Esophagus (tissue), 2 donors: Measurements from ENCODE around the gene MCOLN1. TPM values are rescaled to one million over a fixed set of nuclear protein-coding genes. Genes with fewer than 3 reads are reported as not detected.

Experiments used
- H3K27ac ChIP-seq, 2 donors: one replicate each; pipeline ENCODE4 v1.5.1; 2013; ENCODE audit warnings: low read depth in 2 of 2, mild to moderate bottlenecking in 2 of 2, inconsistent platforms in 1 of 2, low read length in 1 of 2, moderate library complexity in 1 of 2
- H3K27me3 ChIP-seq, 2 donors: one replicate each; pipeline ENCODE4 v1.6.1; 2013; ENCODE audit warnings: low read length in 2 of 2, control low read depth in 1 of 2, mild to moderate bottlenecking in 1 of 2; ENCODE audit not compliant: insufficient read depth in 2 of 2, control insufficient read depth in 1 of 2
- H3K36me3 ChIP-seq, 2 donors: one replicate each; pipeline ENCODE4 v1.6.1; 2013; ENCODE audit warnings: low read length in 1 of 2; ENCODE audit not compliant: control insufficient read depth in 2 of 2, insufficient read depth in 2 of 2
- H3K4me1 ChIP-seq, 2 donors: one replicate each; pipeline ENCODE4 v1.6.1; 2013; ENCODE audit warnings: low read length in 1 of 2; ENCODE audit not compliant: control insufficient read depth in 2 of 2, insufficient read depth in 2 of 2
- H3K4me3 ChIP-seq, 2 donors: one replicate each; pipeline ENCODE4 v1.5.1; 2013; ENCODE audit warnings: low read length in 2 of 2, mild to moderate bottlenecking in 2 of 2, low read depth in 1 of 2, moderate library complexity in 1 of 2
- H3K9me3 ChIP-seq, 2 donors: one replicate each; pipeline ENCODE4 v1.6.1; 2013; ENCODE audit warnings: mild to moderate bottlenecking in 2 of 2, low read depth in 1 of 2, low read length in 1 of 2, moderate library complexity in 1 of 2; ENCODE audit not compliant: control insufficient read depth in 2 of 2, insufficient read depth in 1 of 2
- WGBS, 2 donors: extraction: QIAGEN DNeasy Blood & Tissue Kit; methylation state at CpG; one replicate each; pipeline ENCODE4 v1.1.7; 2013; 5-methylcytosine and 5-hydroxymethylcytosine counted together
- polyA plus RNA-seq, 2 donors: library from polyadenylated mRNA; stranded (reverse); fragments of 200-250 nt; gene quantifications; one replicate each; pipeline ENCODE4 v1.2.3, GENCODE V29; 2013
- donor health status: healthy with polysubstance abuse.
- donor health status: Bipolar disorder and iron deficiency.

Gene MCOLN1
- polyA plus RNA-seq, 2 donors: 13.4 to 17.2 TPM

DNA sequence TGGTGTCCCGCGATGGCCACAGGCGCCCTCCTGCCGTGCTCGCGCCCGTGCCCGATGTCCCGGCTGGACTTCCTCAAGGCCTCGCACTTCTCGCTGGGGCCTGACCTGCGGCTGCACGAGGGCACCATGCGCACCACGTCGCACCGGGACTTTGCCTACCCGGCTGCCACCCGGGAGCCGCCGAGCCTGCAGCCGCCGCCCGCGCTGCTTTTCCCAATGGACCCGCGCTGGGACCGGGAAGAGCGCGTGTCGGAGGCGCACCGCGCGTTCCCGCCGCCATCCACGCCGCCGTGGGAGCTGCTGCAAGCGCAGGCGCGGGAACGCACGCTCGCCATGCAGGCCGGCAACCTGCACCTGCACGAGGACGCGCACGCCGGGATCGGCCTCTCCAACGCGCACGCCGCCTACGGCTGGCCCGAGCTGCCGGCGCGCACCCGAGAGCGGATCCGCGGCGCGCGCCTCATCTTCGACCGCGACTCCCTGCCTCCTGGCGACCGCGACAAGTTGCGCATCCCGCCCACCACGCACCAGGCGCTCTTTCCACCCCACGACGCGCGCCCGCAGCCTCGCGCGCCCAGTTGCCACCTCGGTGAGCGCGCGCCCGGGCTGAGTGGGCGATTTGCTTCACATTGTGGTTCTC, 21.5 kb upstream of the MCOLN1 start:
- Histone ChIP-seq H3K4me1 (peaks cover 3 to 5% of the 10 kb centered on the region in 2 donors), H3K27ac (no peak overlapping the region), H3K9me3 (peaks cover 0 to 2% of the 10 kb centered on the region in 2 donors), H3K4me3 (peak overlapping the region; percentile 23 to 40), H3K27me3 (no peaks in the 10 kb centered on the region), H3K36me3 (no peaks in the 10 kb centered on the region)
- 3% methylated on average over 85 to 93 of the region's 93 CpGs for WGBS, 2 donors

GRCh38 chr19:7502552-7502951, 19.9 kb upstream of the MCOLN1 start:
- Histone ChIP-seq H3K27me3 (no peaks in the 10 kb centered on the region), H3K27ac (no peak overlapping the region), H3K4me3 (no peak overlapping the region), H3K4me1 (peaks cover 7 to 9% of the 10 kb centered on the region in 2 donors), H3K36me3 (no peaks in the 10 kb centered on the region), H3K9me3 (peaks cover 0 to 2% of the 10 kb centered on the region in 2 donors)
- 47 to 70% methylated on average over 2 of the region's 2 CpGs for WGBS, 2 donors

- H3K4me1 ChIP-seq: peaks cover 7 to 9% of the 10 kb centered on the region in 2 donors
- H3K4me3 ChIP-seq: no peak overlapping the region
- peaks cover 0 to 2% of the 10 kb centered on the region in 2 donors for H3K9me3 ChIP-seq
- WGBS, 2 donors: 82 to 87% methylated on average over 6 of the region's 6 CpGs
- no peaks in the 10 kb centered on the region for H3K27me3 ChIP-seq
- no peak overlapping the region for H3K27ac ChIP-seq
- H3K36me3 ChIP-seq: no peaks in the 10 kb centered on the region
These were observed 17.7 kb upstream of the MCOLN1 start for GRCh38 chr19:7504684-7505083.

GRCh38 chr19:7505288-7505681, 17.1 kb upstream of the MCOLN1 start:
- no peak overlapping the region for H3K27ac ChIP-seq
- peaks cover 0 to 2% of the 10 kb centered on the region in 2 donors for H3K9me3 ChIP-seq
- H3K27me3 ChIP-seq: no peaks in the 10 kb centered on the region
- H3K4me1 ChIP-seq: peaks cover 7 to 9% of the 10 kb centered on the region in 2 donors
- WGBS, 2 donors: 34 to 51% methylated on average over 19 of the region's 19 CpGs
- no peaks in the 10 kb centered on the region for H3K36me3 ChIP-seq
- no peak overlapping the region for H3K4me3 ChIP-seq

GRCh38 chr19:7505682-7506384, 16.6 kb upstream of the MCOLN1 start:
- 3 to 8% methylated on average over 22 to 33 of the region's 33 CpGs for WGBS, 2 donors
- no peaks in the 10 kb centered on the region for H3K36me3 ChIP-seq
- H3K27ac ChIP-seq: peak overlapping the region in 1 of 2 donors; percentile 18
- no peaks in the 10 kb centered on the region for H3K27me3 ChIP-seq
- peaks cover 4 to 9% of the 10 kb centered on the region in 2 donors for H3K4me1 ChIP-seq
- no peak overlapping the region for H3K4me3 ChIP-seq
- peaks cover 0 to 2% of the 10 kb centered on the region in 2 donors for H3K9me3 ChIP-seq

GRCh38 chr19:7506385-7507328, 15.8 kb upstream of the MCOLN1 start:
- Histone ChIP-seq H3K36me3 (no peaks in the 10 kb centered on the region), H3K9me3 (peaks cover 0 to 2% of the 10 kb centered on the region in 2 donors), H3K27ac (peak overlapping the region in 1 of 2 donors; percentile 18), H3K27me3 (no peaks in the 10 kb centered on the region), H3K4me1 (peaks cover 2 to 6% of the 10 kb centered on the region in 2 donors), H3K4me3 (no peak overlapping the region)
- WGBS, 2 donors: 46 to 47% methylated on average over 19 to 20 of the region's 20 CpGs

DNA sequence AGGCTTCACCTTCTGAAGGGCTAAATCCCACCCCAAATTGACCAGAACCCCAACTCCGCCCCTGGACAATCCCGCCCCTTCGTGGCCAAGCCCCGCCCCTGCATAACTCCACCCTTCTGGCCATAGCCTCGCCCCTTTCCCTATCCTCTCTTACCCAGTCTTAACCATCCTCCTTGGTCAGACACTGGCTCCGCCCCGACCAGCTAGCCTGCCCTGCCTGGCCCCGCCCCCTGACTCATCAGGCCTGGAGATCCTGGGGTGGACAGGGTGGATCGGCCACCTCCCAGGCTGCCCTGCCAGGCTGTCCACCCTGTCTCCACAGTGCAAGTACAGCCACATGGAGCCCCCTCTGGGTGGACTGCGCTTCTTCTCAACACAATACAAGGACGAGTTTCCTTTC, 14.5 kb upstream of the MCOLN1 start:
- Histone ChIP-seq H3K27me3 (no peaks in the 10 kb centered on the region), H3K9me3 (peaks cover 0 to 2% of the 10 kb centered on the region in 2 donors), H3K4me3 (no peak overlapping the region), H3K4me1 (peaks cover 2 to 6% of the 10 kb centered on the region in 2 donors), H3K36me3 (no peaks in the 10 kb centered on the region), H3K27ac (no peak overlapping the region)
- WGBS, 2 donors: 35 to 38% methylated on average over 11 of the region's 11 CpGs

DNA sequence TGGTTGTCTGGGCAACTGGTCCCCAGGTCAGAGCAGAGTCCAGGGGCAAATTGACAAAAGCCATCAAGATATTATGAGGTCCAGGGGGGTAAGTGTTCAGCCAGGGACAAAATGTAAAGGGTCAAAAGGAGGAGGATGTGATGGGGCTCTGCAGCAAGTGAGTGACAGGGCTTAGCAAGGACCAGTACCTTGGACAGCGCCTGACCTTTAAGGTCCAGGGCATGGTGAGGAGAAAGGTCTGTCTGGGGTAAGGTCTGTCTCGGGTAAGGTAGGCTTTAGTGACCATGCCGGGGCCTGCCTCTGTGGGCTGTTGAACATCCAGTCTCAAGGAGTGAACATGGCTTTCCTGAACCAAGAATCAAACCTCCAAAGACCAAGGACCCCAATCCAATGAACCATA, 12.8 kb upstream of the MCOLN1 start:
- Histone ChIP-seq H3K9me3 (peaks cover 0 to 2% of the 10 kb centered on the region in 2 donors), H3K4me3 (no peak overlapping the region), H3K4me1 (peaks cover 2 to 6% of the 10 kb centered on the region in 2 donors), H3K27ac (no peak overlapping the region), H3K36me3 (no peaks in the 10 kb centered on the region), H3K27me3 (no peaks in the 10 kb centered on the region)
- 21 to 42% methylated on average over 3 of the region's 3 CpGs for WGBS, 2 donors

GRCh38 chr19:7512400-7512851, 10.0 kb upstream of the MCOLN1 start:
- no peaks in the 10 kb centered on the region for H3K36me3 ChIP-seq
- 51 to 56% methylated on average over 6 of the region's 6 CpGs for WGBS, 2 donors

More at GRCh38 chr19:7512400-7512851, 10.0 kb upstream of the MCOLN1 start:
- peaks cover 0 to 8% of the 10 kb centered on the region in 2 donors for H3K4me1 ChIP-seq
- no peak overlapping the region for H3K4me3 ChIP-seq
- no peaks in the 10 kb centered on the region for H3K9me3 ChIP-seq
- H3K27ac ChIP-seq: no peak overlapping the region
- no peaks in the 10 kb centered on the region for H3K27me3 ChIP-seq
